WTC11 (cell line): ENCODE results near the gene PLBD2. TPM values are rescaled to one million over a fixed set of nuclear protein-coding genes. Genes with fewer than 3 reads are reported as not detected.

ENCODE experiments used
- ATAC-seq: fragments of 200-7000 bp; cut with Tn5 transposase; 2 replicates; pipeline ENCODE4 v1.10.0; 2021; ENCODE audit warnings: mild to moderate bottlenecking, moderate library complexity
- CTCF ChIA-PET: fragments of 300-600 bp; sonication (Branson Sonifier 250); formaldehyde crosslinking; loops from one replicate; lab custom pipeline; 2021; ENCODE audit warnings: antibody characterized with exemption; lab: Charles Lee
- POLR2A ChIA-PET: fragments of 350-600 bp; sonication (Branson Sonifier 250); formaldehyde crosslinking; loops from one replicate; lab custom pipeline; 2021; ENCODE audit warnings: antibody characterized with exemption; lab: Charles Lee
- DNase-seq: peaks from one replicate; pipeline ENCODE4 v3.0.0; 2021; ENCODE audit warnings: low spot score
- H3K27ac Mint-ChIP-seq: 2 replicates; pipeline ENCODE4 v1.8.0; 2021; ENCODE audit warnings: mixed read lengths
- H3K27me3 Mint-ChIP-seq: 2 replicates; pipeline ENCODE4 v1.8.0; 2021; ENCODE audit warnings: low read depth, mild to moderate bottlenecking, moderate library complexity, mixed read lengths
- H3K36me3 Mint-ChIP-seq: 2 replicates; pipeline ENCODE4 v1.8.0; 2021; ENCODE audit warnings: mixed read lengths
- H3K4me1 Mint-ChIP-seq: 2 replicates; pipeline ENCODE4 v1.8.0; 2022; ENCODE audit warnings: mixed read lengths
- H3K4me3 Mint-ChIP-seq: 2 replicates; pipeline ENCODE4 v1.8.0; 2021; ENCODE audit warnings: mild to moderate bottlenecking, moderate library complexity, mixed read lengths
- H3K9me3 Mint-ChIP-seq: 2 replicates; pipeline ENCODE4 v1.8.0; 2021; ENCODE audit warnings: mixed read lengths
- ATF3 ChIP-seq: sonication (generic); formaldehyde crosslinking; conservative IDR thresholded peaks from 2 replicates; pipeline ENCODE4 v1.8.1; 2022; ENCODE audit warnings: mild to moderate bottlenecking, missing genetic modification reagents
- ATF6 ChIP-seq: sonication (generic); formaldehyde crosslinking; IDR thresholded peaks from 2 replicates; pipeline ENCODE4 v1.8.1; 2023; ENCODE audit warnings: mild to moderate bottlenecking, missing genetic modification reagents
- E2F4 ChIP-seq: sonication (generic); formaldehyde crosslinking; IDR thresholded peaks from 2 replicates; pipeline ENCODE4 v1.8.1; 2022; ENCODE audit warnings: low read depth, mild to moderate bottlenecking, moderate library complexity, missing genetic modification reagents, borderline replicate concordance
- ETV6 ChIP-seq: sonication (generic); formaldehyde crosslinking; IDR thresholded peaks from 2 replicates; pipeline ENCODE4 v1.8.1; 2022; ENCODE audit warnings: mild to moderate bottlenecking, missing genetic modification reagents
- FOXJ3 ChIP-seq: sonication (generic); formaldehyde crosslinking; IDR thresholded peaks from 2 replicates; pipeline ENCODE4 v1.9.0; 2021; ENCODE audit warnings: missing genetic modification reagents, mild to moderate bottlenecking, borderline replicate concordance
- FOXP1 ChIP-seq: sonication (generic); formaldehyde crosslinking; IDR thresholded peaks from 2 replicates; pipeline ENCODE4 v1.8.0; 2022; ENCODE audit warnings: missing genetic modification reagents, mild to moderate bottlenecking, moderate library complexity, borderline replicate concordance
- IRF1 ChIP-seq: sonication (generic); formaldehyde crosslinking; IDR thresholded peaks from 2 replicates; pipeline ENCODE4 v1.8.0; 2023; ENCODE audit warnings: missing genetic modification reagents
- KAT7 ChIP-seq: sonication (generic); formaldehyde crosslinking; IDR thresholded peaks from 2 replicates; pipeline ENCODE4 v1.8.1; 2023; ENCODE audit warnings: missing genetic modification reagents, mild to moderate bottlenecking, borderline replicate concordance
- NFATC4 ChIP-seq: fragments of 250-450 bp; sonication (Bioruptor Pico); IDR thresholded peaks from 2 replicates; pipeline ENCODE4 v1.9.0; 2021; ENCODE audit warnings: mild to moderate bottlenecking
- SMAD4 ChIP-seq: sonication (generic); formaldehyde crosslinking; IDR thresholded peaks from 2 replicates; pipeline ENCODE4 v1.8.0; 2022; ENCODE audit warnings: mild to moderate bottlenecking, missing genetic modification reagents
- SOX15 ChIP-seq: fragments of 250-450 bp; sonication (Bioruptor Pico); IDR thresholded peaks from 2 replicates; pipeline ENCODE4 v1.9.0; 2021; ENCODE audit warnings: mild to moderate bottlenecking
- SP1 ChIP-seq: sonication (generic); formaldehyde crosslinking; conservative IDR thresholded peaks from 2 replicates; pipeline ENCODE4 v1.8.1; 2022; ENCODE audit warnings: missing genetic modification reagents
- STAT6 ChIP-seq: sonication (generic); formaldehyde crosslinking; conservative IDR thresholded peaks from 2 replicates; pipeline ENCODE4 v1.8.1; 2023; ENCODE audit warnings: mild to moderate bottlenecking, low read depth, missing genetic modification reagents, moderate library complexity
- TEAD4 ChIP-seq: sonication (generic); formaldehyde crosslinking; IDR thresholded peaks from 2 replicates; pipeline ENCODE4 v1.8.0; 2022; ENCODE audit warnings: mild to moderate bottlenecking, missing genetic modification reagents
- USF1 ChIP-seq: sonication (generic); formaldehyde crosslinking; IDR thresholded peaks from 2 replicates; pipeline ENCODE4 v1.8.0; 2022; ENCODE audit warnings: mild to moderate bottlenecking, missing genetic modification reagents
- ZNF232 ChIP-seq: sonication (generic); formaldehyde crosslinking; IDR thresholded peaks from 2 replicates; pipeline ENCODE4 v1.8.0; 2022; ENCODE audit warnings: mild to moderate bottlenecking, missing genetic modification reagents
- ZNF263 ChIP-seq: sonication (generic); formaldehyde crosslinking; IDR thresholded peaks from 2 replicates; pipeline ENCODE4 v1.8.1; 2022; ENCODE audit warnings: low read depth, mild to moderate bottlenecking, moderate library complexity, missing genetic modification reagents
- total RNA-seq: library from RNA; stranded (reverse); gene quantifications from 3 replicates; pipeline ENCODE4 v1.2.3, GENCODE V29; 2021

The PLBD2 gene
- total RNA-seq, 1 experiment from 2014 or later: 34.8 TPM

- Mint-ChIP-seq H3K27ac (peak overlapping the region; percentile 16; the same call in 1 of the 2 replicates), H3K27me3 (no peaks in the 10 kb centered on the region), H3K4me3 (no peak overlapping the region), H3K9me3 (no peaks in the 10 kb centered on the region), H3K4me1 (peaks cover 22% of the 10 kb centered on the region), H3K36me3 (no peaks in the 10 kb centered on the region)
- no peak for DNase-seq
- ChIA-PET CTCF (interaction anchor here (0.6 to 5.4 kb wide), 6 partner anchors 13 to 580 kb away, joined by 4 to 41 read pairs (median 4); partner anchors contain the start of gene SDSL), POLR2A (interaction anchor here (0.5 to 0.7 kb wide), 4 partner anchors 29 to 979 kb away, joined by 3 to 4 read pairs (median 4); no protein-coding TSS in a partner anchor)
- ATAC-seq: no peak
- TF ChIP-seq STAT6 (CRISPR knock-in tag): no peak
- TF ChIP-seq, all 79 proteins: peak for 0
Observed at GRCh38 chr12:113405694-113406093, 47.3 kb downstream of the PLBD2 start.

GRCh38 chr12:113407931-113408600 is 49.7 kb downstream of the PLBD2 start:
- no peaks in the 10 kb centered on the region for H3K9me3 Mint-ChIP-seq
- no peak overlapping the region for H3K4me3 Mint-ChIP-seq
- no peaks in the 10 kb centered on the region for H3K27me3 Mint-ChIP-seq
- DNase-seq: no peak
- no peak overlapping the region for H3K27ac Mint-ChIP-seq
- TF ChIP-seq E2F4 (CRISPR knock-in tag) (no peak), ETV6 (CRISPR knock-in tag) (no peak), ZNF232 (CRISPR knock-in tag) (no peak), SMAD4 (CRISPR knock-in tag) (no peak), USF1 (no peak), SOX15 (no peak), IRF1 (CRISPR knock-in tag) (no peak), FOXP1 (CRISPR knock-in tag) (no peak), FOXJ3 (CRISPR knock-in tag) (no peak), TEAD4 (CRISPR knock-in tag) (no peak), KAT7 (CRISPR knock-in tag) (no peak), ATF3 (no peak), ATF6 (CRISPR knock-in tag) (no peak), NFATC4 (CRISPR knock-in tag) (no peak), SP1 (no peak), ZNF263 (CRISPR knock-in tag) (no peak)
- POLR2A ChIA-PET: no interaction called here
- CTCF ChIA-PET: interaction anchor here (5.4 kb wide), 1 partner anchor 17 kb away, joined by 41 read pairs; no protein-coding TSS in a partner anchor
- no peaks in the 10 kb centered on the region for H3K36me3 Mint-ChIP-seq
- peaks cover 22% of the 10 kb centered on the region for H3K4me1 Mint-ChIP-seq
- ATAC-seq: no peak
